Tibial nerve (tissue), 4 donors: ENCODE data around the gene REXO1. TPM values are rescaled to one million over a fixed set of nuclear protein-coding genes. Genes with fewer than 3 reads are reported as not detected.

Experiments
- DNase-seq, 2 donors: peaks; one replicate each; pipeline ENCODE4 v3.0.0-alpha.2; 2019; ENCODE audit warnings: low spot score in 2 of 2
- H3K27ac ChIP-seq, 4 donors: fragments of 200-600 bp; sonication (generic) in 3 of 4; one replicate each; pipeline ENCODE4 v1.5.1; 2017 to 2019; ENCODE audit warnings: mild to moderate bottlenecking in 1 of 4
- H3K27me3 ChIP-seq, 2 donors: fragments of 200-600 bp; sonication (generic) in 1 of 2; one replicate each; pipeline versions ENCODE4 v1.5.1 to v1.6.0; 2017 to 2019
- H3K36me3 ChIP-seq, 3 donors: fragments of 200-600 bp; sonication (generic); one replicate each; pipeline ENCODE4 v1.5.1; 2018 to 2019
- H3K4me1 ChIP-seq, 4 donors: fragments of 200-600 bp; sonication (generic) in 3 of 4; one replicate each; pipeline ENCODE4 v1.5.1; 2017 to 2019
- H3K4me3 ChIP-seq, 4 donors: fragments of 200-600 bp; sonication (generic) in 3 of 4; one replicate each; pipeline ENCODE4 v1.5.1; 2017 to 2019; ENCODE audit warnings: mild to moderate bottlenecking in 1 of 4, moderate library complexity in 1 of 4
- H3K9me3 ChIP-seq, 4 donors: fragments of 200-600 bp; sonication (generic) in 3 of 4; one replicate each; pipeline ENCODE4 v1.5.1; 2017 to 2019
- EP300 ChIP-seq, 2 donors: sonication (generic); formaldehyde crosslinking; IDR thresholded peaks; one replicate each; pipeline ENCODE4 v1.6.1; 2017; ENCODE audit warnings: antibody characterized with exemption in 2 of 2, mild to moderate bottlenecking in 1 of 2
- POLR2A ChIP-seq, 2 donors: fragments of 450-650 bp; IDR thresholded peaks; one replicate each; pipeline ENCODE4 v1.6.1; 2017; ENCODE audit warnings: antibody characterized with exemption in 2 of 2, mild to moderate bottlenecking in 2 of 2, moderate library complexity in 2 of 2
- WGBS, 2 donors: methylation state at CpG; one replicate each; pipeline ENCODE4 v1.1.5; 2018; 5-methylcytosine and 5-hydroxymethylcytosine counted together
- total RNA-seq, 4 donors: library from RNA; depleted of rRNA; stranded (reverse); fragments of >200 nt; gene quantifications; one replicate each; pipeline ENCODE4 v1.1.0, GENCODE V29; 2016
- TF ChIP-seq, protein P1 (sequence below), 5 experiments: fragments of 200-600 bp in 3 of 5; fragments of 450-650 bp in 2 of 5; sonication (generic) in 3 of 5; IDR thresholded peaks; one replicate each; pipeline ENCODE4 v1.5.1; 2016 to 2019; ENCODE audit warnings: antibody characterized with exemption in 5 of 5, mild to moderate bottlenecking in 3 of 5, moderate library complexity in 2 of 5

The REXO1 gene
- total RNA-seq, 4 donors from 2014 or later: 17.9 to 87.3 (median 31.1) TPM

DNA sequence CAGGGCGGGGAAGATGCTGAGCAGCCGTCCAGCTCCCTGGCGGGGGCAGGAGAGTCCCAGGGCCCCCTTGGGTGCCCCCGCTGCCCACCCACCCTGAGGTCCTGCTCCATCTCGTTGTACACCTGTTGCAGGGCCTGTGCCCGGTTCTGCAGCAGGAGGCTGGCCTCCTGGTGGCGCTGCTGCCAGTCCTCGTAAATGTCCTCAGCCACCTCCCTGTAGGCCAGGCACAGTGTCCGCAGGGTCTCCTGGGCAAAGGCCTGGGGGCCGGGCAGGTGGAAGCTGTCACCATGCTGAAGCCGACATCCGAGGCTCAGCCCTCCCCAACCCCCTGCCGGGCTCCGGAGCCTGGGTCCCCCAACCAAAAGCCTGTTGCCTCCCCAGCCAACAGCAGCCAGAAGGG is 56.4 kb downstream of the REXO1 start:
- DNase-seq: no peak
- TF ChIP-seq POLR2A (IDR thresholded peaks at IDR 0.05) (no peak), EP300 (IDR thresholded peaks at IDR 0.05) (no peak)
- TF ChIP-seq, protein P1, sequence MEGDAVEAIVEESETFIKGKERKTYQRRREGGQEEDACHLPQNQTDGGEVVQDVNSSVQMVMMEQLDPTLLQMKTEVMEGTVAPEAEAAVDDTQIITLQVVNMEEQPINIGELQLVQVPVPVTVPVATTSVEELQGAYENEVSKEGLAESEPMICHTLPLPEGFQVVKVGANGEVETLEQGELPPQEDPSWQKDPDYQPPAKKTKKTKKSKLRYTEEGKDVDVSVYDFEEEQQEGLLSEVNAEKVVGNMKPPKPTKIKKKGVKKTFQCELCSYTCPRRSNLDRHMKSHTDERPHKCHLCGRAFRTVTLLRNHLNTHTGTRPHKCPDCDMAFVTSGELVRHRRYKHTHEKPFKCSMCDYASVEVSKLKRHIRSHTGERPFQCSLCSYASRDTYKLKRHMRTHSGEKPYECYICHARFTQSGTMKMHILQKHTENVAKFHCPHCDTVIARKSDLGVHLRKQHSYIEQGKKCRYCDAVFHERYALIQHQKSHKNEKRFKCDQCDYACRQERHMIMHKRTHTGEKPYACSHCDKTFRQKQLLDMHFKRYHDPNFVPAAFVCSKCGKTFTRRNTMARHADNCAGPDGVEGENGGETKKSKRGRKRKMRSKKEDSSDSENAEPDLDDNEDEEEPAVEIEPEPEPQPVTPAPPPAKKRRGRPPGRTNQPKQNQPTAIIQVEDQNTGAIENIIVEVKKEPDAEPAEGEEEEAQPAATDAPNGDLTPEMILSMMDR (IDR thresholded peaks at IDR 0.05): no peak
- Histone ChIP-seq H3K4me1 (peaks cover 0 to 23% (median 0%) of the 10 kb centered on the region in 4 donors), H3K27ac (no peak overlapping the region), H3K27me3 (peaks cover 0 to 53% of the 10 kb centered on the region in 2 donors), H3K4me3 (no peak overlapping the region), H3K36me3 (no peaks in the 10 kb centered on the region), H3K9me3 (no peaks in the 10 kb centered on the region)
- WGBS, 2 donors: 83 to 87% methylated on average over 10 of the region's 14 CpGs

- Histone ChIP-seq H3K36me3 (no peaks in the 10 kb centered on the region), H3K27me3 (peaks cover 0 to 50% of the 10 kb centered on the region in 2 donors), H3K4me1 (peaks cover 0 to 15% (median 0%) of the 10 kb centered on the region in 4 donors), H3K9me3 (no peaks in the 10 kb centered on the region), H3K4me3 (no peak overlapping the region), H3K27ac (no peak overlapping the region)
- TF ChIP-seq POLR2A (IDR thresholded peaks at IDR 0.05) (no peak), EP300 (IDR thresholded peaks at IDR 0.05) (no peak)
- TF ChIP-seq, protein P1 (IDR thresholded peaks at IDR 0.05): no peak
- 28 to 41% methylated on average over 2 to 5 of the region's 7 CpGs for WGBS, 2 donors
- no peak for DNase-seq
Observed at GRCh38 chr19:1790054-1790792, 58.1 kb downstream of the REXO1 start.

- Histone ChIP-seq H3K4me1 (peaks cover 0 to 15% (median 0%) of the 10 kb centered on the region in 4 donors), H3K27me3 (peaks cover 0 to 53% of the 10 kb centered on the region in 2 donors), H3K4me3 (no peak overlapping the region), H3K36me3 (no peaks in the 10 kb centered on the region), H3K9me3 (no peaks in the 10 kb centered on the region), H3K27ac (no peak overlapping the region)
- TF ChIP-seq EP300 (IDR thresholded peaks at IDR 0.05) (no peak), POLR2A (IDR thresholded peaks at IDR 0.05) (no peak)
- TF ChIP-seq, protein P1 (IDR thresholded peaks at IDR 0.05): no peak
- no peak for DNase-seq
- WGBS, 2 donors: 6 to 11% methylated on average over 6 to 12 of the region's 59 CpGs
Observed at GRCh38 chr19:1789261-1790041, 58.8 kb downstream of the REXO1 start.

GRCh38 chr19:1787116-1787515 is 61.2 kb downstream of the REXO1 start:
- Histone ChIP-seq H3K36me3 (no peaks in the 10 kb centered on the region), H3K27ac (no peak overlapping the region), H3K27me3 (peaks cover 0 to 75% of the 10 kb centered on the region in 2 donors), H3K4me1 (peaks cover 0 to 15% (median 0%) of the 10 kb centered on the region in 4 donors), H3K4me3 (no peak overlapping the region), H3K9me3 (peaks cover 0 to 18% (median under 1%) of the 10 kb centered on the region in 4 donors)
- 73 to 81% methylated on average over 8 of the region's 8 CpGs for WGBS, 2 donors
- no peak for DNase-seq
- TF ChIP-seq, protein P1 (IDR thresholded peaks at IDR 0.05): no peak
- TF ChIP-seq EP300 (IDR thresholded peaks at IDR 0.05): no peak
- no peak for TF ChIP-seq POLR2A (IDR thresholded peaks at IDR 0.05)

DNA sequence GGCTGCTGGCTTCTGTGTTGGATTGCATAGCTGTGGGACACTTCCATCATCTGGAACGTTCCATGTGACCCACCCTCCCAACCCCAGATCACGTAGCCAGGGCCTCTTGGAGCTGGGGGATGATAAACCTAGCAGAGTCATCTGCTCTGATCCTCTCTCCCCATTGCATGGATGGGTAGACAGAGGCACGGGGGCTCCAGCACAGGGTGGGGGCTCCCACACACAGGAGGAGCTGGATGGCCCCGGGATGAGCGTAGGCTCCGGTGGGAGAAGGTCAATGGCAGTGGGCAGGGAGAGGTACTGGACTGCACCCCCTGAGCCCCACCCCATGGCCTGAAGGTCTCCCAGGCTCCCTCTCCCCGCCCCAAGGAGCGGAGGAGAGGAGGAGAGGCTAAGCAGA is 61.6 kb downstream of the REXO1 start:
- Histone ChIP-seq H3K36me3 (peaks cover 0 to 2% (median 0%) of the 10 kb centered on the region in 3 donors), H3K9me3 (peaks cover 0 to 23% (median 2%) of the 10 kb centered on the region in 4 donors), H3K4me3 (no peak overlapping the region), H3K4me1 (peaks cover 0 to 15% (median 0%) of the 10 kb centered on the region in 4 donors), H3K27me3 (peaks cover 0 to 80% of the 10 kb centered on the region in 2 donors), H3K27ac (no peak overlapping the region)
- DNase-seq: no peak
- 70 to 87% methylated on average over 8 of the region's 8 CpGs for WGBS, 2 donors
- no peak for TF ChIP-seq POLR2A (IDR thresholded peaks at IDR 0.05)
- TF ChIP-seq, protein P1 (IDR thresholded peaks at IDR 0.05): no peak
- TF ChIP-seq EP300 (IDR thresholded peaks at IDR 0.05): no peak
